Tibial artery (tissue), 4 donors: ENCODE data around the gene MAN2B2.

Experiments
- DNase-seq, 2 donors: peaks; one replicate each; pipeline ENCODE4 v3.0.0-alpha.2; 2019
- H3K27ac ChIP-seq, 2 donors: fragments of 200-600 bp; sonication (generic) in 1 of 2; 1 replicate in 1 of 2; 2 replicates in 1 of 2; pipeline ENCODE4 v1.5.1; 2018 to 2019; ENCODE audit warnings: mild to moderate bottlenecking in 1 of 2
- H3K27me3 ChIP-seq, 2 donors: fragments of 200-600 bp; sonication (generic) in 1 of 2; one replicate each; pipeline versions ENCODE4 v1.5.1 to v1.6.0; 2016 to 2019
- H3K36me3 ChIP-seq, 3 donors: fragments of 200-600 bp; sonication (generic) in 2 of 3; one replicate each; pipeline ENCODE4 v1.5.1; 2016 to 2019; ENCODE audit warnings: mild to moderate bottlenecking in 2 of 3
- H3K4me1 ChIP-seq, 4 donors: fragments of 200-600 bp; sonication (generic) in 2 of 4; 1 replicate in 3 of 4; 2 replicates in 1 of 4; pipeline ENCODE4 v1.5.1; 2016 to 2019
- H3K4me3 ChIP-seq, 2 donors: fragments of 200-600 bp; sonication (generic) in 1 of 2; 1 replicate in 1 of 2; 2 replicates in 1 of 2; pipeline ENCODE4 v1.5.1; 2018 to 2019; ENCODE audit warnings: mild to moderate bottlenecking in 2 of 2
- H3K9me3 ChIP-seq, 3 donors: fragments of 200-600 bp; sonication (generic) in 1 of 3; one replicate each; pipeline ENCODE4 v1.5.1; 2016 to 2019
- CTCF ChIP-seq, 2 experiments: fragments of 200-600 bp in 1 of 2; fragments of 450-650 bp in 1 of 2; IDR thresholded peaks; one replicate each; pipeline ENCODE4 v1.5.1; 2017 to 2019; ENCODE audit warnings: antibody characterized with exemption in 2 of 2, mild to moderate bottlenecking in 1 of 2, moderate library complexity in 1 of 2
- intact Hi-C: fragments of 100-400 bp; cut with DNase I; formaldehyde crosslinking; loops from one replicate; pipeline ENCODE4 v1.15.0; 2023; ENCODE audit warnings: low total_unique reads

The MAN2B2 gene

GRCh38 chr4:6609415-6610079 is 34.6 kb downstream of the MAN2B2 start:
- peaks cover 71 to 100% (median 90%) of the 10 kb centered on the region in 3 donors for H3K36me3 ChIP-seq
- H3K27me3 ChIP-seq: no peaks in the 10 kb centered on the region
- DNase-seq: no peak
- no peak overlapping the region for H3K27ac ChIP-seq
- H3K9me3 ChIP-seq: peaks cover 0 to 8% (median 7%) of the 10 kb centered on the region in 3 donors
- H3K4me3 ChIP-seq: no peak overlapping the region
- intact Hi-C loops: no loop called here
- no peaks in the 10 kb centered on the region for H3K4me1 ChIP-seq
- no peak for TF ChIP-seq CTCF (IDR thresholded peaks at IDR 0.05)

DNA sequence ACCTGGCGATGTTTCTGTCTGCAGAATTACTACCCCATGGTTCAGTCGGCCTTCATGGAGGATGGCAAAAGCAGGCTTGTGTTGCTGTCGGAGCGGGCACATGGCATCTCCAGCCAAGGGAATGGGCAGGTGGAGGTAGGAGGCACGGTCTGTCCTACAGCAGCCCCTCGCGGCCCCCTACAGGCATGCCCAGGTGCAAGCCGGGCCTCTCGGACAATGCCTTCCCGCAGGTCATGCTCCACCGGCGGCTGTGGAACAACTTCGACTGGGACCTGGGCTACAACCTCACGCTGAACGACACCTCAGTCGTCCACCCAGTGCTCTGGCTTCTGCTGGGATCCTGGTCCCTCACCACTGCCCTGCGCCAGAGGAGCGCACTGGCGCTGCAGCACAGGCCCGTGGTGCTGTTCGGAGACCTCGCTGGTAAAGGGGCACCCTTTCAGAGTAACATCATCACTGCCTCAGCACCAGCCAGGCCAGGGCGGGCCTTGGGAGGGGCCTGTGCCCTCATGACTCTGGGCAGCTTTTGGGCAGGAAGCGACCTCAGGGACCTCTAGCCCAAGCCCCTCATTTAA is 36.0 kb downstream of the MAN2B2 start:
- DNase-seq: no peak
- H3K27me3 ChIP-seq: no peaks in the 10 kb centered on the region
- no peak overlapping the region for H3K27ac ChIP-seq
- no peaks in the 10 kb centered on the region for H3K9me3 ChIP-seq
- no peaks in the 10 kb centered on the region for H3K4me1 ChIP-seq
- intact Hi-C loops: no loop called here
- H3K4me3 ChIP-seq: no peak overlapping the region
- H3K36me3 ChIP-seq: peaks cover 69 to 100% (median 90%) of the 10 kb centered on the region in 3 donors
- no peak for TF ChIP-seq CTCF (IDR thresholded peaks at IDR 0.05)

GRCh38 chr4:6612961-6613675 is 38.1 kb downstream of the MAN2B2 start:
- Histone ChIP-seq H3K4me1 (no peaks in the 10 kb centered on the region), H3K27me3 (no peaks in the 10 kb centered on the region), H3K36me3 (peaks cover 61 to 100% (median 90%) of the 10 kb centered on the region in 3 donors), H3K9me3 (no peaks in the 10 kb centered on the region), H3K27ac (no peak overlapping the region), H3K4me3 (no peak overlapping the region)
- no peak for DNase-seq
- intact Hi-C loops: no loop called here
- no peak for TF ChIP-seq CTCF (IDR thresholded peaks at IDR 0.05)

DNA sequence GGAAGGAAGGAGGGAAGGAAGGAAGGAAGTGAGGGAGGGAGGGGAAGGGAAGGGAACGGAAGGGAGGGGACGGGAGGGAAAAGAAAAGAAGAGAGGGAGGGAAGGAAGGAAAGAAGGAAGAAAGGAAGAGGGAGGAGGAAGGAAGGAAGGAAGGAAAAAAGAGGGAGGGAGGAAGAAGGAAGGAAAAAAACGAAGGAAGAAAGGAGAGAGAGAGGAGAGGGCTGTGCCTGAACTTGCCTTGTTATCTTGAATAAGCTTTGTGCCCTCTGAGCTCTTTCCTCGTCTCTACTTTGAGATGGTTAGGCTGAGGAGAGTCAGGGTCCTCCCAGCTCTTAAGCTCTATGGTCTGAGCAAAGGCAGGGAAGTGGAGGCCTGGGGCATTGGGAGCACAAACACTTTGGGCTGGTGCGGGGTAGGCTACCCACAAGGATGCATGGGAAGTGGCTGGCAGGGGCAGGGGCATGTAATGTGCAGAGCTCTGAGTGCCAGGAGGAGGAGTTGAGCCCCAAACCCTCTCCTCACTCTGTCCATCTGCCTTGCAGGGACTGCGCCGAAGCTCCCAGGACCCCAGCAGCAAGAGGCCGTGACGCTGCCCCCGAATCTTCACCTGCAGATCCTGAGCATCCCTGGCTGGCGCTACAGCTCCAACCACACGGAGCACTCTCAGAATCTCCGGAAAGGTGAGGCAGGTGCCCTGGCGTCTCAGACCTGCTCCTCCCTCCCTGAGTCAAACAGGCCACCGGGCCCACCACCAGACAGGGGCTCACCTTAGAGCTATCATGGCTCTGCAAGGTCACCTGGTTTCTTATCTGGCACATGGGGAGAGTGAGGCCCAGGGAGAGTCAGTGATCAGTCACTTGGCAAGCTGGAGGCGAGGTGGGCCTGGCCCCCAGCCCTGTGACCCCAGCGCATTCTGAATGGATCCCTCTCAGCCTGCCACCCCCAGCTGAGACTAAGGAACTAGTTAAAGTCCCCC is 39.0 kb downstream of the MAN2B2 start:
- peaks cover 67 to 100% (median 90%) of the 10 kb centered on the region in 3 donors for H3K36me3 ChIP-seq
- no peak overlapping the region for H3K27ac ChIP-seq
- H3K27me3 ChIP-seq: no peaks in the 10 kb centered on the region
- no peaks in the 10 kb centered on the region for H3K9me3 ChIP-seq
- intact Hi-C loops: no loop called here
- no peak for DNase-seq
- no peaks in the 10 kb centered on the region for H3K4me1 ChIP-seq
- no peak overlapping the region for H3K4me3 ChIP-seq
- no peak for TF ChIP-seq CTCF (IDR thresholded peaks at IDR 0.05)

DNA sequence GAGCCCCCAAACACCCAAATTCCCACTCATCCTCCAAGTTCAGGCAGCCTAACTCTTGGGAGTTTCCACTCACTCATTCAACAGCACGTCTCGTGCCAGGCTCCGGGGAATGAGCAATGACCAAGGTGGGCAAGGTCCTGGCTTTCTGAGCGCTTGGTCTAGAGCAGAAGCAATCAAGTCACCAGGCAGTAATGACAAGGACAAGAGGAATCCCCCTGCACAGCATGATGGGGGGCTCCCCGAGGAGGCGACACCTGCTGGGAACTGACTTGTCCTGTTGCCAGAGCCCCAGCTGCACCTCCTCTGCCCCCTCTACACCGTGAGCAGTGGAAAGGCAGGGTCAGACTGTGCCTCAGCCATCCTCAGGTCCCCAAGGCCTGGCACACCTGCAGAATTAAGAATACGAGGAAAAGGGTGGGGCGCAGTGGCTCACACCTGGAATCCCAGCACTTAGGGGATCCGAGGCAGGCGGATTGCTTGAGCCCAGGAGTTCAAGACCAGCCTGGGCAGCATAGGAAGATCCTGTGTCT is 39.8 kb downstream of the MAN2B2 start:
- no peak for DNase-seq
- Histone ChIP-seq H3K9me3 (no peaks in the 10 kb centered on the region), H3K27ac (no peak overlapping the region), H3K27me3 (no peaks in the 10 kb centered on the region), H3K36me3 (peaks cover 70 to 100% (median 90%) of the 10 kb centered on the region in 3 donors), H3K4me1 (no peaks in the 10 kb centered on the region), H3K4me3 (no peak overlapping the region)
- TF ChIP-seq CTCF (IDR thresholded peaks at IDR 0.05): no peak
- intact Hi-C loops: no loop called here
